BE2C (cell line): ENCODE results near the gene RNASE11.
"Not testable (repeated sequence)": the region's sequence is repeated elsewhere in the genome, so short reads cannot be mapped to it uniquely, and the experiment has no call there.

Source experiments
- DNase-seq: peaks from one replicate; pipeline ENCODE4 v3.0.0-alpha.2; 2020
- H3K27me3 ChIP-seq: fragments of 250-450 bp; sonication (Bioruptor Pico); 2 replicates; pipeline ENCODE4 v1.5.1; 2020; ENCODE audit warnings: mild to moderate bottlenecking
- H3K36me3 ChIP-seq: fragments of 250-450 bp; sonication (Bioruptor Pico); 2 replicates; pipeline ENCODE4 v1.5.1; 2020; ENCODE audit warnings: mild to moderate bottlenecking
- H3K4me1 ChIP-seq: fragments of 250-450 bp; sonication (Bioruptor Pico); 2 replicates; pipeline ENCODE4 v1.5.1; 2020
- H3K4me3 ChIP-seq: 2 replicates; pipeline ENCODE4 v1.5.1; 2011; ENCODE audit warnings: low read depth, low read length
- H3K9me3 ChIP-seq: fragments of 250-450 bp; sonication (Bioruptor Pico); 2 replicates; pipeline ENCODE4 v1.5.1; 2020
- TF ChIP-seq, protein P1 (sequence below): IDR thresholded peaks from 2 replicates; pipeline ENCODE4 v1.5.1; 2012; ENCODE audit warnings: mild to moderate bottlenecking, low read depth, low read length

RNASE11 gene

DNA sequence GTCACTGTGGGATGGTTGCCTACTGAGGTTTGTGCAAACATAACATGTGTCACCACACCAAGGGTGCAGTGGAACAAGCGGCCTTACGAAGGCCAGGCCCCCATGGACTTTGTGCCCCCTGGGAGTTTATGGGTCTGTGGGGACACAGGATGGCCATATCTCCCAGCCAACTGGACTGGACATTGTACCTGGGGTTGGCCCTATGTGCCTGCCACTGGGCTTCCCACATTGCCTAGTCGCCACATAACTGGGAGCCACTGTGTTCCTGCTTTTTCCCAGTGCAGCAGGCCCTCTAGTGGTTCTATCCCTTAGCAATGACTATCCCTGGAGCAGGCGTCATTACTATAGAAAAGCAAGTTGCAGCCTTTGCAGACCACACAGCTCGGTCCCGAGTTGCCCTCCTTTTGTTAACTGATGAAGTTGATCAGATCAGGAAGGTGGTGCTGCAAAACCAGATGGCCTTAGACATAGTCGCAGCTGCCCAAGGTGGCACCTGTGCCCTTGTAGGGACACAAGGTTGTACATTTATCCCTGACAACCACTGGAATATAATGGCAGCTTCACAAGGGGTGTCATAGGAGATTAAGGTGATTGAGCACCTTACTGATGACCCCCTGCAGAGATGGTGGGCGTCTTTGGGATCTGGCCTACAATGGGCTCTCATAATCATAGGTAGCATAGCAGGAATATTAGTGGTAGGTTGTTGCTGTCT lies 18.5 kb upstream of the RNASE11 start:
- Histone ChIP-seq H3K27me3 (no peaks in the 10 kb centered on the region), H3K4me1 (no peaks in the 10 kb centered on the region), H3K36me3 (no peaks in the 10 kb centered on the region), H3K9me3 (no peaks in the 10 kb centered on the region), H3K4me3 (no peak overlapping the region)
- TF ChIP-seq, protein P1, sequence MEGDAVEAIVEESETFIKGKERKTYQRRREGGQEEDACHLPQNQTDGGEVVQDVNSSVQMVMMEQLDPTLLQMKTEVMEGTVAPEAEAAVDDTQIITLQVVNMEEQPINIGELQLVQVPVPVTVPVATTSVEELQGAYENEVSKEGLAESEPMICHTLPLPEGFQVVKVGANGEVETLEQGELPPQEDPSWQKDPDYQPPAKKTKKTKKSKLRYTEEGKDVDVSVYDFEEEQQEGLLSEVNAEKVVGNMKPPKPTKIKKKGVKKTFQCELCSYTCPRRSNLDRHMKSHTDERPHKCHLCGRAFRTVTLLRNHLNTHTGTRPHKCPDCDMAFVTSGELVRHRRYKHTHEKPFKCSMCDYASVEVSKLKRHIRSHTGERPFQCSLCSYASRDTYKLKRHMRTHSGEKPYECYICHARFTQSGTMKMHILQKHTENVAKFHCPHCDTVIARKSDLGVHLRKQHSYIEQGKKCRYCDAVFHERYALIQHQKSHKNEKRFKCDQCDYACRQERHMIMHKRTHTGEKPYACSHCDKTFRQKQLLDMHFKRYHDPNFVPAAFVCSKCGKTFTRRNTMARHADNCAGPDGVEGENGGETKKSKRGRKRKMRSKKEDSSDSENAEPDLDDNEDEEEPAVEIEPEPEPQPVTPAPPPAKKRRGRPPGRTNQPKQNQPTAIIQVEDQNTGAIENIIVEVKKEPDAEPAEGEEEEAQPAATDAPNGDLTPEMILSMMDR, result peak; percentile 82
- peak; percentile 53 for DNase-seq

DNA sequence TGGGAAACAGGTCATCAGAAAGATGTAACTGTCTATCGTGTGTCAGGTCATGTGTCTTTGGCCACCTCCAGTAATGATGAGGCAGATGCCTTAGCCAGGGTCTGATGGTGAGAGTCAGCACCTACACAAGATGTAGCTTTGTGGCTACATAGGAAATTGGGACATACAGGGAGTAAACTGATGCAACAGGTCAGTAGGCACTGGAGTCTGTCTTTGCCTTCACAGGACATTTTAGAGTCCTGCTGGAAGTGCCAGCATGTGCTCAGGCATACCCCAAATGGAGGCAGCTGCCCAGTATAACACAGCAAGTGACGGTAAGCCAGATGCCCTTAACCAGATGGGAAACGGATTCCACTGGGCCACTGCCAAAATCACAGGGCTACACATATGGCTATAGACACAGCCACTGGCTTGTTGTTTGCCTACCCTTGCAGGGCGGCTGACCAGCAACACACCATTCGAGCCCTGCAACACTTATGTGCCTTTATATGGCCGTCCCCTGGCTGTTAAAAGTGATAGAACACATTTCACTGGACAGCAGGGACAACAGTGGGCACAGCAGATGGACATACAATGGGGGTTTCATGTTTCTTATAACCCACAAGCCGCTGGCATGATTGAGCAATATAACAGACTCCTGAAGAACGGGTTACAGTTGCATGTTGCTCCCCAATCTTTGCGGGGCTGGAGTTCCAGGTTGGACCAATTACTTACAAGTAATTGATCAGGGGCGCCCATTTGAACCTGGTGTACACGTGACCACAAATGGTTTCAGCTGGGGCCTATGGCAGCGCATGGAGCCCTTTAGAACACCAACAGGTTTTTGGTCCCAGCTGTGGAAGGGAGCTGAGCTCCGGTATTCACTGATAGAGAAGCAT lies 16.3 kb upstream of the RNASE11 start:
- peak; percentile 50 for DNase-seq
- Histone ChIP-seq H3K4me3 (no peak overlapping the region), H3K36me3 (no peaks in the 10 kb centered on the region), H3K4me1 (no peaks in the 10 kb centered on the region), H3K9me3 (no peaks in the 10 kb centered on the region), H3K27me3 (no peaks in the 10 kb centered on the region)
- TF ChIP-seq, protein P1, result no peak

DNA sequence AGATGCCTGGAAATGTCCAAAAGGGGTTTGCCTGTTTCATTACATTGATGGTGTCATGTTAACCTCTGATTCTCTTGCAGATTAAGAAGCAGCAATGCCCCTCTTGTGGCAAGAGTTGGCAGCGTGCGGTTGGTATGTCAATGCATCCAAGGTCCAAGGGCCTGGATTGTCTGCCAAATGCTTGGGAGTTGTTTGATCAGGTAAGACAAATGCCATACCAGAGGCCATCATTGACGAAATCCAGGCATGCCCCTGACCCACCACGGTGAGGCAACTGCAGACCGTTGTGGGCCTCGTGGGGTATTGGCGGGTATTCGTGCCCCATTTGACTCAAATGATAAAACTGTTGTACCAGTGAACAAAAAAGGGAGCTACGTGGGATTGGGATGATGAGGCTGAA lies 14.8 kb upstream of the RNASE11 start:
- TF ChIP-seq, protein P1, result no peak
- H3K27me3 ChIP-seq, result no peaks in the 10 kb centered on the region
- no peak overlapping the region for H3K4me3 ChIP-seq
- DNase-seq, result no peak
- no peaks in the 10 kb centered on the region for H3K9me3 ChIP-seq
- no peaks in the 10 kb centered on the region for H3K36me3 ChIP-seq
- no peaks in the 10 kb centered on the region for H3K4me1 ChIP-seq

DNA sequence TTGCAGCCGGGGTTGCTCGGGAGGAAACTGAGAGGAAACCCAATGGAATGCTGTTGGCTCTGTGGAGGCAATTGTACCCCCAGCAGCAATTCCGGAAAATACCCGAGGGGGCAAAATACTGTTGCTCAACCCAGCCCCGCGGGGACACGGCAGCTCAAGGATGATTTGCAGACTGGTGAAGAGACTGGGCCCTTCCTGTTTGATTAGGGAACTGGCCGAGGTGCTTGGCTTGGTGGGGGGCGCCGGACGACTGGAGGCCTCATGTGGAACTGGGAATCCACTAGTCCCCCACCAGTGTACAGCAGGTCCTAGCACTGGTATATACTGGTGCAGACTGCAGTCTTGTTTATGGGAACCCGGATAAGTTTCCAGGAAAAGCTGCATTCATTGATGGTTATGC lies 13.7 kb upstream of the RNASE11 start:
- Histone ChIP-seq H3K27me3 (no peaks in the 10 kb centered on the region), H3K36me3 (no peaks in the 10 kb centered on the region), H3K4me1 (no peaks in the 10 kb centered on the region), H3K4me3 (no peak overlapping the region), H3K9me3 (no peaks in the 10 kb centered on the region)
- DNase-seq, result no peak
- TF ChIP-seq, protein P1, result no peak

DNA sequence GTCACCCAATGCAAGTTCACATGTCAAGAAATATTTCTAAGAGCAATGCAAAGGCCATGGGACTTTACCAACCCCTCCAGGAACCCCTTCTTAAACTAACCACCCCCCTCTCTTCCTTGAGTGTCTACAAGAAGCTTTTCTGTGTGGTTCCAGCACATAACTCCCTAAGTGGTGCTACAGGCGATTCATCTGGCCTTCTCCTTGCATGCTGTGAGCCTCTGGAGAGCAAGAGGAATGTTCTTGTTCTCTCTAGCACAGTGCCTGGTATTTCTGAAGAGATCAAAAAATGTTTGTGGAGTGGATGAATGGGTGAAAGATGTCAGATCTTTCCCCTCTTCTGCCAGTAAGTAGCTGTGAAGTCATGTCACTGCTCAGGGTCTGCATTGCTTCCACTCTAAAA lies 9.3 kb upstream of the RNASE11 start:
- H3K36me3 ChIP-seq, result no peaks in the 10 kb centered on the region
- no peaks in the 10 kb centered on the region for H3K9me3 ChIP-seq
- H3K4me3 ChIP-seq, result no peak overlapping the region
- peaks cover 7% of the 10 kb centered on the region for H3K27me3 ChIP-seq
- TF ChIP-seq, protein P1, result no peak
- DNase-seq, result no peak
- H3K4me1 ChIP-seq, result no peaks in the 10 kb centered on the region

DNA sequence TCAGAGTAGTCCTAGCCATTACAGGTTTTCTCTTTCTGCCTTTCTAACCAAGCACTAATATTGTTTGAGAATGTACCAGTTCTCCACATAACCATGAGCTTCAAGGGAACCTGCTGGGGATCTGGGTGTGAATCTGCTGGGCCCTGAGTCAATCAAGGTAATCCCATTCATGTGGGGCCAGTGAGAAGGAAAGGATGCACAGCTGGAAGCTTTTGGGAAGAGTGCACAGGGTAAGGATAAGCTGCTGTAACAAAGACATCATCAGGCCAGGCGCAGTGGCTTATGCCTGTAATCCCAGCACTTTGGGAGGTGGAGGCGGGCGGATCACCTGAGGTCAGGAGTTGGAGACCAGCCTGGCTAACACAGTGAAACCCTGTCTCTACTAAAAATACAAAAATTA lies 7.9 kb upstream of the RNASE11 start:
- not testable (repeated sequence) for H3K4me3 ChIP-seq, H3K9me3 ChIP-seq, DNase-seq, H3K36me3 ChIP-seq, H3K4me1 ChIP-seq
- peaks cover 21% of the 10 kb centered on the region for H3K27me3 ChIP-seq
